T-helper 2 cell treated with Interferon-gamma antibody and Interleukin-4, amounts not matched to agents 5 μg/mL and 100 μg/mL, for 36 hours (primary cell): ENCODE measurements around the gene SLX9.

Experiments
- DNase-seq: peaks from one replicate; pipeline ENCODE4 v3.0.0; 2021; ENCODE audit warnings: low spot score
- H3K27ac Mint-ChIP-seq: one replicate; pipeline ENCODE4 v1.8.0; 2021; ENCODE audit warnings: mild to moderate bottlenecking, mixed read lengths
- H3K27me3 Mint-ChIP-seq: one replicate; pipeline ENCODE4 v1.8.0; 2021; ENCODE audit warnings: low read depth, mixed read lengths
- H3K36me3 Mint-ChIP-seq: one replicate; pipeline ENCODE4 v1.8.0; 2021; ENCODE audit warnings: low read depth, mixed read lengths
- H3K4me1 Mint-ChIP-seq: one replicate; pipeline ENCODE4 v1.8.0; 2021; ENCODE audit warnings: low read depth, mixed read lengths
- H3K4me3 Mint-ChIP-seq: one replicate; pipeline ENCODE4 v1.8.0; 2022; ENCODE audit warnings: mild to moderate bottlenecking, moderate library complexity, mixed read lengths
- H3K9me3 Mint-ChIP-seq: one replicate; pipeline ENCODE4 v1.8.0; 2021; ENCODE audit warnings: mixed read lengths

The SLX9 gene

GRCh38 chr21:44957047-44957831 lies 17.4 kb downstream of the SLX9 start:
- Mint-ChIP-seq H3K27ac (no peak overlapping the region), H3K4me3 (no peak overlapping the region), H3K36me3 (peaks cover 15% of the 10 kb centered on the region), H3K4me1 (no peaks in the 10 kb centered on the region), H3K27me3 (no peaks in the 10 kb centered on the region), H3K9me3 (no peaks in the 10 kb centered on the region)
- DNase-seq, result no peak

- no peak for DNase-seq
- Mint-ChIP-seq H3K4me3 (no peak overlapping the region), H3K36me3 (peaks cover 18% of the 10 kb centered on the region), H3K27ac (no peak overlapping the region), H3K27me3 (no peaks in the 10 kb centered on the region), H3K4me1 (no peaks in the 10 kb centered on the region), H3K9me3 (no peaks in the 10 kb centered on the region)
Measured at GRCh38 chr21:44957901-44958451, 18.1 kb downstream of the SLX9 start.

- no peak overlapping the region for H3K27ac Mint-ChIP-seq
- no peak overlapping the region for H3K4me3 Mint-ChIP-seq
- DNase-seq, result no peak
- H3K27me3 Mint-ChIP-seq, result no peaks in the 10 kb centered on the region
- no peaks in the 10 kb centered on the region for H3K9me3 Mint-ChIP-seq
- H3K4me1 Mint-ChIP-seq, result peaks cover 3% of the 10 kb centered on the region
- H3K36me3 Mint-ChIP-seq, result peaks cover 21% of the 10 kb centered on the region
Measured at GRCh38 chr21:44958471-44959191, 18.8 kb downstream of the SLX9 start.

GRCh38 chr21:44959376-44960091 lies 19.7 kb downstream of the SLX9 start:
- no peak for DNase-seq
- H3K4me3 Mint-ChIP-seq, result no peak overlapping the region
- H3K36me3 Mint-ChIP-seq, result peaks cover 26% of the 10 kb centered on the region
- H3K4me1 Mint-ChIP-seq, result peaks cover 8% of the 10 kb centered on the region
- H3K27me3 Mint-ChIP-seq, result no peaks in the 10 kb centered on the region
- no peak overlapping the region for H3K27ac Mint-ChIP-seq
- no peaks in the 10 kb centered on the region for H3K9me3 Mint-ChIP-seq

GRCh38 chr21:44960141-44961092 lies 20.6 kb downstream of the SLX9 start:
- no peak for DNase-seq
- H3K36me3 Mint-ChIP-seq, result peaks cover 34% of the 10 kb centered on the region
- H3K27ac Mint-ChIP-seq, result no peak overlapping the region
- no peaks in the 10 kb centered on the region for H3K9me3 Mint-ChIP-seq
- peaks cover 17% of the 10 kb centered on the region for H3K4me1 Mint-ChIP-seq
- no peak overlapping the region for H3K4me3 Mint-ChIP-seq
- no peaks in the 10 kb centered on the region for H3K27me3 Mint-ChIP-seq

- H3K4me1 Mint-ChIP-seq, result peaks cover 20% of the 10 kb centered on the region
- H3K4me3 Mint-ChIP-seq, result no peak overlapping the region
- no peaks in the 10 kb centered on the region for H3K9me3 Mint-ChIP-seq
- no peaks in the 10 kb centered on the region for H3K27me3 Mint-ChIP-seq
- no peak overlapping the region for H3K27ac Mint-ChIP-seq
- DNase-seq, result no peak
- peaks cover 31% of the 10 kb centered on the region for H3K36me3 Mint-ChIP-seq
Measured at GRCh38 chr21:44962403-44962966, 22.7 kb downstream of the SLX9 start.

- Mint-ChIP-seq H3K27me3 (no peaks in the 10 kb centered on the region), H3K9me3 (no peaks in the 10 kb centered on the region), H3K4me1 (peaks cover 21% of the 10 kb centered on the region), H3K4me3 (no peak overlapping the region), H3K27ac (no peak overlapping the region), H3K36me3 (peaks cover 31% of the 10 kb centered on the region)
- no peak for DNase-seq
Measured at GRCh38 chr21:44964381-44964780, 24.6 kb downstream of the SLX9 start.

- no peaks in the 10 kb centered on the region for H3K9me3 Mint-ChIP-seq
- H3K4me1 Mint-ChIP-seq, result peaks cover 26% of the 10 kb centered on the region
- H3K36me3 Mint-ChIP-seq, result peaks cover 32% of the 10 kb centered on the region
- no peaks in the 10 kb centered on the region for H3K27me3 Mint-ChIP-seq
- H3K27ac Mint-ChIP-seq, result peak overlapping the region; percentile 7
- peak; percentile 43 for DNase-seq
- peak overlapping the region; percentile 53 for H3K4me3 Mint-ChIP-seq
Measured at GRCh38 chr21:44965251-44966022, 25.6 kb downstream of the SLX9 start.

- Mint-ChIP-seq H3K27me3 (no peaks in the 10 kb centered on the region), H3K9me3 (no peaks in the 10 kb centered on the region), H3K4me1 (peaks cover 26% of the 10 kb centered on the region), H3K27ac (peak overlapping the region; percentile 68), H3K4me3 (no peak overlapping the region), H3K36me3 (peaks cover 27% of the 10 kb centered on the region)
- no peak for DNase-seq
Measured at GRCh38 chr21:44966135-44967081, 26.6 kb downstream of the SLX9 start.

- peaks cover 26% of the 10 kb centered on the region for H3K4me1 Mint-ChIP-seq
- H3K4me3 Mint-ChIP-seq, result no peak overlapping the region
- H3K27me3 Mint-ChIP-seq, result no peaks in the 10 kb centered on the region
- H3K27ac Mint-ChIP-seq, result no peak overlapping the region
- no peak for DNase-seq
- peaks cover 24% of the 10 kb centered on the region for H3K36me3 Mint-ChIP-seq
- no peaks in the 10 kb centered on the region for H3K9me3 Mint-ChIP-seq
Measured at GRCh38 chr21:44967082-44968047, 27.5 kb downstream of the SLX9 start.
